Measurements from ENCODE around the gene TRAF3.
"Not testable (repeated sequence)": the region's sequence is repeated elsewhere in the genome, so short reads cannot be mapped to it uniquely, and the experiment has no call there.

Gene TRAF3

DNA sequence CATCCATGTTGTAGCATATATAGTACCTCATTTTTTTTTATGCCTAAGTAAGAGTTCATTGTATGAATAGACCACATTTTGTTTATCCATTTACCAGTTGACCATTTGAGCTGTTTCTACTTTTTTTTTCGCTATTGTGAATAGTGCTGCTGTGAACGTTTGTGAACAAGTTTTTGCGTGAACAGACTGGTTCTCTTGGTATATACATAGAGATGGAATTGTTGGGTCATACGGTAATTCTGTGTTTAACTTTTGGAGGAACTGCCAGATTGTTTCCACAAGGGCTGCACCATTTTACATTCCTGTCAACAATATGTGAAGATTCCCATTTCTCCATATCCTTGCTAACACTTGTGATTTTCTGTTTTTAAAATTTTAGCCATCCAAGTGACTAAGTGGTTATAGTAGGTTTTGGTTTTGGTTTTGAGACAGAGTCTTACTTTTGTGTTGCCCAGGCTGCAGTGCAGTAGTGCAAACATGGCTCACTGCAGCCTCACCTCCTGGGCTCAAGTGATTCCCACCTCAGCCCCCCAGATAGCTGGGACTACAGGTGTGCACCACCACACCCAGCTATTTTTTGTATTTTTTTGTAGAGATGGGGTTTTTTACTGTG, 76.9 kb downstream of the TRAF3 start:
- DNase-seq (ENCODE audit: low read depth) = no peak
- TF ChIP-seq, protein P1, sequence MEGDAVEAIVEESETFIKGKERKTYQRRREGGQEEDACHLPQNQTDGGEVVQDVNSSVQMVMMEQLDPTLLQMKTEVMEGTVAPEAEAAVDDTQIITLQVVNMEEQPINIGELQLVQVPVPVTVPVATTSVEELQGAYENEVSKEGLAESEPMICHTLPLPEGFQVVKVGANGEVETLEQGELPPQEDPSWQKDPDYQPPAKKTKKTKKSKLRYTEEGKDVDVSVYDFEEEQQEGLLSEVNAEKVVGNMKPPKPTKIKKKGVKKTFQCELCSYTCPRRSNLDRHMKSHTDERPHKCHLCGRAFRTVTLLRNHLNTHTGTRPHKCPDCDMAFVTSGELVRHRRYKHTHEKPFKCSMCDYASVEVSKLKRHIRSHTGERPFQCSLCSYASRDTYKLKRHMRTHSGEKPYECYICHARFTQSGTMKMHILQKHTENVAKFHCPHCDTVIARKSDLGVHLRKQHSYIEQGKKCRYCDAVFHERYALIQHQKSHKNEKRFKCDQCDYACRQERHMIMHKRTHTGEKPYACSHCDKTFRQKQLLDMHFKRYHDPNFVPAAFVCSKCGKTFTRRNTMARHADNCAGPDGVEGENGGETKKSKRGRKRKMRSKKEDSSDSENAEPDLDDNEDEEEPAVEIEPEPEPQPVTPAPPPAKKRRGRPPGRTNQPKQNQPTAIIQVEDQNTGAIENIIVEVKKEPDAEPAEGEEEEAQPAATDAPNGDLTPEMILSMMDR (IDR thresholded peaks at IDR 0.05; ENCODE audit: insufficient read depth, low read depth, low read length, missing control alignments) = no peak
- H3K4me3 ChIP-seq (ENCODE audit: low read depth, low read length) = no peak overlapping the region

DNA sequence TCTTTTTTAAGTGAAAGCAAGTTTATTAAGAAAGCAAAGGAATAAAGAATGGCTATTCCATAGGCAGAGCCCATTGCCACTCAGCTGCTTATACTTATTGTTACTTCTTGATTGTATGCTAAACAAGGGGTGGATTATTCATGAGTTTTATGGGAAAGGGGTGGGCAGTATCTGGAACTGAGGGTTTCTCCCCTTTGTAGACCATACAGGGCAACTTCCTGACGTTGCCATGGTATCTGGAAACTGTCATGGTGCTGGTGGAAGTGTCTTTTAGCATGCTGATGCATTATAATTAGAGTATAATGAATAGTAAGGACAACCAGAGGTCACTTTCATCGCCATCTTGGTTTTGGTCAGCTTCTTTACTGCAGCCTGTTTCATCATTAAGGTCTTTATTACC, 78.9 kb downstream of the TRAF3 start:
- TF ChIP-seq, protein P1 (IDR thresholded peaks at IDR 0.05; ENCODE audit: insufficient read depth, low read depth, low read length, missing control alignments) = no peak
- H3K4me3 ChIP-seq (ENCODE audit: low read depth, low read length) = no peak overlapping the region
- DNase-seq (ENCODE audit: low read depth) = no peak

DNA sequence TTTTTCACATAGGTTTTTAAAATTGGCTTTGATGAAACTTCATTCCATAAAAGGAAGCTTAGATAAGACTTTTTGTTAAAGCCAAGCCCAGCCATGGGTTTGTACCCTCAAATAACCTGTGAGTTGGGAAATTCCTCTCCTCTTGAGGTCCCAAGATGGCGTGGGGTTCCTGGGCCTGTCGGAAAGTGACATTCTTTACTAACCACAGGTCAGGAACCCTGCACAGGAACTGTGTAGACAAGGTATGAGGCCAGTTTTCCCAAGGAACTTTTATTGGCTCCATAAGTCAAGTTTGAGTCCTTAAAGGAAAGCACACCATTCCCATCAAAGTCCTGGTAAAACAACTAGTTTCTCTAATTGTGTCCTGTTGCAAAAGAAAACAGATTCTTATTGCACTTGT, 80.2 kb downstream of the TRAF3 start:
- no peak for DNase-seq (ENCODE audit: low read depth)
- no peak overlapping the region for H3K4me3 ChIP-seq (ENCODE audit: low read depth, low read length)
- TF ChIP-seq, protein P1 (IDR thresholded peaks at IDR 0.05; ENCODE audit: insufficient read depth, low read depth, low read length, missing control alignments) = no peak

DNA sequence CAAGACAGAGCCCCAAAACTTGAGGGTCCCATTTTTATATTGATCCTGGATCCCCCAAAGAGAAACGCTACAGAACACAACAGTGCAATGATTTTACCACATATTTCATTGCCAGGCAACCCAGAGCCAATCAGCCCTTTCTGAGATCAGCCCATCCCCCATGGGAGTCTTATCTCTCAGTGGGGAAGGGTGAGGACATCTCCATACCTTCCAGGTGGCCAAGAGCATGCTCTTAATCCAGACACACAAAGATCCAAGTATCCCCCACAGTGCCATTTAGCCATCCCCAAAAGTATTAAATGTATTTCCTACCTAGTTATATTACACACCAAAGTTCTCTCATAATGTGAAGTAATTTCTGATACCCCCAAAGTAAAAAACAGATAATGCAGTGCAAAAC, 82.7 kb downstream of the TRAF3 start:
- H3K4me3 ChIP-seq (ENCODE audit: low read depth, low read length) = no peak overlapping the region

DNA sequence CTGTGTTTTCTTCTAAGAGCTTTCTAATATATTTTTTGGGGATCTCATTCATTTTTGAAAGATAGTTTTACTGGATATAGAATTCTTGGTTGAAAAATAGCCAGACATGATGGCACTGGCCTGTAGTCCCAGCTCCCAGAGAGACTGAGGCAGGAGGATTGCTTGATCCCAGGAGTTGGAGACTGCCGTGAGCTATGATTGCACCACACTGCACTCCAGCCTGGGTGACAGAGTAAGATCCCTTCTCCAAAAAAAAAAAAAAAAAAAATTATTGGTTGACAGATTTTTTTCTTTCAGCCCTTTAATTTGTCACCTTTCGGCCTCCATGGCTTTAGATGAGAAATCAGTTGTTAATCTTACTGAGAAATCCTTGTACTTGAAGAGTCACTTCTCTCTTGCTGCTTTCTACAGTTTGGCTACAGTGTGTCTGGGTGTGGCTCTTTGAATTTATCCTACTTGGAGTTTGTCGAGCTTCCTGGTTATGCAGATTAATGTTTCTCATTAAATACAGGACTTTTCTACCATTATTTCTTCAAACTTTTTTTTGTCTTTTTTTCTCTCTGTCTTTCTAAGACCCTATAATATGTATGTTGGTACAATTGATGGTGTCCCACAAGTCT, 85.0 kb downstream of the TRAF3 start:
- DNase-seq (ENCODE audit: low read depth) = no peak
- TF ChIP-seq, protein P1 (IDR thresholded peaks at IDR 0.05; ENCODE audit: insufficient read depth, low read depth, low read length, missing control alignments) = no peak

More for the DNA sequence above, 82.7 kb downstream of the TRAF3 start:
- no peak for DNase-seq (ENCODE audit: low read depth)
- TF ChIP-seq, protein P1 (IDR thresholded peaks at IDR 0.05; ENCODE audit: insufficient read depth, low read depth, low read length, missing control alignments) = no peak

DNA sequence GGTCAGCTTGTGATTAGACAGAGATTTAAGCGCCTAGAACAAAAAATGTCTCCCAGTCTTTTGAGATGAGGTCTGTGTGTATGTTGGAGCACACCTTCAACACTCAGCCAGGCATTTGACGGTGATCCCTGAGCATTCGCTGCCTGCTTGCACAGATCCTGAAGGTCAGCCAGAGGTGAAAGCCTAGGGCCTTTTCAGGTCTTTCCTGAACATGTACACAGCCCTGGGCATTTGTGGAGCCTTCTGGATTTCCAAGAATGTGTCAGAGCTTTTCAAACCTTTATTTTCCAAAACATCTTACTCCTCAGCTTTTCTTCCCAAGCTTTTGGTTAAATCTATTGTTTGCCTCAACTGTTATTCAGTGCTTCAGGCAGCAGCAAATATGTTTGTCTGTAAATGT, 86.1 kb downstream of the TRAF3 start:
- TF ChIP-seq, protein P1 (IDR thresholded peaks at IDR 0.05; ENCODE audit: insufficient read depth, low read depth, low read length, missing control alignments) = no peak
- no peak for DNase-seq (ENCODE audit: low read depth)
- H3K4me3 ChIP-seq (ENCODE audit: low read depth, low read length) = no peak overlapping the region

More for the DNA sequence above, 85.0 kb downstream of the TRAF3 start:
- no peak overlapping the region for H3K4me3 ChIP-seq (ENCODE audit: low read depth, low read length)

DNA sequence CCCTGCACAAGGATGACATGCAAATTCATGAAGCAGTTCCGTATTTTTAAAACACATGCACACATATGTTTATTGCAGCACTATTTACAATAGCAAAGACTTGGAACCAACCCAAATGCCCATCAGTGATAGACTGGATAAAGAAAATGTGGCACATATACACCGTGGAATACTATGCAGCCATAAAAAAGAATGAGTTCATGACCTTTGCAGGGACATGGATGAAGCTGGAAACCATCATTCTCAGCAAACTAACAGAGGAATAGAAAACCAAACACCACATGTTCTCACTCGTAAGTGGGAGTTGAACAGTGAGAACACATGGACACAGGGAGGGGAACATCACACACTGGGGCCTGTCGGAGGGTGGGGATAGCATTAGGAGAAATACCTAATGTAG, 88.7 kb downstream of the TRAF3 start:
- not testable (repeated sequence) for H3K4me3 ChIP-seq (ENCODE audit: low read depth, low read length); DNase-seq (ENCODE audit: low read depth)
